ENCODE data around the gene BOLA3.
A peak's percentile ranks its signal among the peaks of the same experiment; 100 is the strongest.

The BOLA3 gene

DNA sequence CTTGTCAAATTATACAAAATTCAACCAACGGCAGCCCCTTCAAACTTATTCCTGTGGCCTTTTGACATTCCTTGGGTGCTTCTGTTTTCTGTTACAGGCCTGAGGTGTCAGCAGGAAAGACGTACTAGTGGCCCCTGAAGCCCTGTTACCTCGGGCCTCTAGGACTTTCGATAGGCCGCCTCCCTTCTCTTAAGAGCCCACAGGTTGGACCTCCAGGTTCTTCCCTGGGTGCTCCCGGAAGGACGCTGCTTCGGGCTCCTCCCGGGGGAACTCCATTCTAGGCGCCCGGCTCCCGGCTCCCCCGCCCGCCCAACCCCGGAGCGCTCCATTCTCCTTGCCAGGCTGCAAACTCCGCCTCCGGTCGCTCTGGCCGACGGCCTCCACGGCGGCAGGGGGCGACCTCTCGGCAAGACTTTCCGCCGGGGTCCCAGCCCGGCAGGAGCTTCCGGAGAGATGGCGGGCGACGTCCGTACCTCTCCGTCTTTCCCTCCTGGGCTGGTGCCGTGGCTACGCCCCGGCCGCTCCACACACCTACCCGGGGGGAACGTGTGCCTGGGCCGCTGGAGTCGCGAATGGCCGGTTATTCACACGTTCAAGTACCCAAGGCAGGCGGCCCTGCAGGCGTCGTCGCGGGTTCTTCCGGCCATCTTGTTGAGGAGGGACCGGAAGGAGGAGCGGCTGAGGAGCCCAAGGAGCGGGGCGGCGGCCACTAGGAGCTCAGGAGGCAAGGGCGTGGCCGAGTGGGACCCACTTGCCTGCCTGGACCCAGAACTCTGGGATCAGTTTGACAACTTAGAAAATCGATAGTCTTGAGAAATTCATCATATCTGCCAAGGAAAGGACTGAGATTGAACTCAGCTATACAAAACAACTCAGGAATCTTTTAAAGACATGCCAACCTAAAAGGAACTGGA, 27.5 kb downstream of the BOLA3 start:
- Histone ChIP-seq H3K27ac (peak overlapping the region; percentile 88), H3K4me2 (peak overlapping the region; percentile 92), H3K9ac (peak overlapping the region; percentile 94), H3K4me1 (ENCODE audit: low read depth, poor library complexity, severe bottlenecking) (peaks cover 14% of the 10 kb centered on the region), H2AFZ (ENCODE audit: low read depth) (peak overlapping the region; percentile 80), H3K27me3 (ENCODE audit: insufficient read depth, low read depth) (no peaks in the 10 kb centered on the region), H3K79me2 (ENCODE audit: insufficient read depth, low read depth) (no peaks in the 10 kb centered on the region), H3K4me3 (IDR thresholded peaks at IDR 0.05; ENCODE audit: insufficient read depth, low read depth, low read length) (peak overlapping the region; percentile 91), H3K36me3 (ENCODE audit: insufficient read depth) (no peaks in the 10 kb centered on the region), H4K20me1 (ENCODE audit: insufficient read depth) (no peaks in the 10 kb centered on the region)
- TF ChIP-seq, protein P1, sequence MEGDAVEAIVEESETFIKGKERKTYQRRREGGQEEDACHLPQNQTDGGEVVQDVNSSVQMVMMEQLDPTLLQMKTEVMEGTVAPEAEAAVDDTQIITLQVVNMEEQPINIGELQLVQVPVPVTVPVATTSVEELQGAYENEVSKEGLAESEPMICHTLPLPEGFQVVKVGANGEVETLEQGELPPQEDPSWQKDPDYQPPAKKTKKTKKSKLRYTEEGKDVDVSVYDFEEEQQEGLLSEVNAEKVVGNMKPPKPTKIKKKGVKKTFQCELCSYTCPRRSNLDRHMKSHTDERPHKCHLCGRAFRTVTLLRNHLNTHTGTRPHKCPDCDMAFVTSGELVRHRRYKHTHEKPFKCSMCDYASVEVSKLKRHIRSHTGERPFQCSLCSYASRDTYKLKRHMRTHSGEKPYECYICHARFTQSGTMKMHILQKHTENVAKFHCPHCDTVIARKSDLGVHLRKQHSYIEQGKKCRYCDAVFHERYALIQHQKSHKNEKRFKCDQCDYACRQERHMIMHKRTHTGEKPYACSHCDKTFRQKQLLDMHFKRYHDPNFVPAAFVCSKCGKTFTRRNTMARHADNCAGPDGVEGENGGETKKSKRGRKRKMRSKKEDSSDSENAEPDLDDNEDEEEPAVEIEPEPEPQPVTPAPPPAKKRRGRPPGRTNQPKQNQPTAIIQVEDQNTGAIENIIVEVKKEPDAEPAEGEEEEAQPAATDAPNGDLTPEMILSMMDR (conservative IDR thresholded peaks at IDR 0.05; ENCODE audit: low read depth, low read length), result peak; percentile 41; the same call in 1 of the 2 replicates

DNA sequence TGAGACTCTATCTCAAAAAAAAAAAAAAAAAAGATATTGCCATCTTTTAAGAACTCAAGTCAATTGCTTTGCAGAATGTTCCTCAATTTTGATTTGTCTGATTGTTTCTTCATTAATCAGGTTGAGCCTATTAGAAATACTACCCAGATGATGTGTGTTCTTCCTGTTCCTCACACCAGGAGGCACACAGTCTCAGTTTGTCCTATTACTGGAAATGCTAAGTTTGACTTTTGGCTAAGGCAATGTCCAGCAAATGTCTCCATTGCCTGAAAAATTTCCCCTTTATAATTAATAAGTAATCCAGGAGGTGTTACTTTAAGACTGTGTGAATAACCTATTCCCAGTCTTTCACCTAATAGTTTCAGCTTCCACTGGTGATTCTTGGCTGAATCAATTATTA, 28.4 kb downstream of the BOLA3 start:
- Histone ChIP-seq H2AFZ (ENCODE audit: low read depth) (peak overlapping the region; percentile 80), H3K79me2 (ENCODE audit: insufficient read depth, low read depth) (no peaks in the 10 kb centered on the region), H3K27me3 (ENCODE audit: insufficient read depth, low read depth) (no peaks in the 10 kb centered on the region), H3K36me3 (ENCODE audit: insufficient read depth) (no peaks in the 10 kb centered on the region), H4K20me1 (ENCODE audit: insufficient read depth) (no peaks in the 10 kb centered on the region), H3K4me1 (ENCODE audit: low read depth, poor library complexity, severe bottlenecking) (peaks cover 14% of the 10 kb centered on the region), H3K4me3 (IDR thresholded peaks at IDR 0.05; ENCODE audit: insufficient read depth, low read depth, low read length) (no peak overlapping the region), H3K9ac (no peak overlapping the region; the same call in 1 of the 2 replicates), H3K4me2 (peak overlapping the region; percentile 92), H3K27ac (no peak overlapping the region)
- TF ChIP-seq, protein P1 (conservative IDR thresholded peaks at IDR 0.05; ENCODE audit: low read depth, low read length), result no peak; the same call in 1 of the 2 replicates

DNA sequence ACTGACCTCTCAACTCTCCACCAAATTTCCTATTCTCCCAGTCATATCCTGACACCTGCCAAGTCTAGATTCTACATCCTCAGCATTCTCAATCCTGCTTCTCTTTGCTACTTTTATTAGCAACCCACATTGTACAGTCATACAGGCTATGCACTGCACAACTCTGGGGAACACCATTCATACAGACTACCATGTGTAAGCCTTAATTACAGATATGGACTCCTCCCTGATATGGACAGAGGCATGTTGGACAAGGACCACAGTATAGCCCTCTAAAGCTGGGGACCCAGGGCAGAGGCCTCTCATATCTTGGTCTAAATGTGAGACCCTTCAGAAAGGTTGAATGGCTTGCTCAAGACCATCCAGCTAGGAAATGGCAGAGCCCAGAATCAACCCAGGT, 36.3 kb downstream of the BOLA3 start:
- H3K4me1 ChIP-seq (ENCODE audit: low read depth, poor library complexity, severe bottlenecking), result no peaks in the 10 kb centered on the region
- TF ChIP-seq, protein P1 (conservative IDR thresholded peaks at IDR 0.05; ENCODE audit: low read depth, low read length), result no peak
- no peak overlapping the region for H2AFZ ChIP-seq (ENCODE audit: low read depth)
- H3K36me3 ChIP-seq (ENCODE audit: insufficient read depth), result no peaks in the 10 kb centered on the region
- H4K20me1 ChIP-seq (ENCODE audit: insufficient read depth), result no peaks in the 10 kb centered on the region
- H3K79me2 ChIP-seq (ENCODE audit: insufficient read depth, low read depth), result no peaks in the 10 kb centered on the region
- no peaks in the 10 kb centered on the region for H3K27me3 ChIP-seq (ENCODE audit: insufficient read depth, low read depth)
- H3K4me2 ChIP-seq, result no peak overlapping the region
- H3K9ac ChIP-seq, result no peak overlapping the region
- H3K27ac ChIP-seq, result no peak overlapping the region
- no peak overlapping the region for H3K4me3 ChIP-seq (IDR thresholded peaks at IDR 0.05; ENCODE audit: insufficient read depth, low read depth, low read length)

DNA sequence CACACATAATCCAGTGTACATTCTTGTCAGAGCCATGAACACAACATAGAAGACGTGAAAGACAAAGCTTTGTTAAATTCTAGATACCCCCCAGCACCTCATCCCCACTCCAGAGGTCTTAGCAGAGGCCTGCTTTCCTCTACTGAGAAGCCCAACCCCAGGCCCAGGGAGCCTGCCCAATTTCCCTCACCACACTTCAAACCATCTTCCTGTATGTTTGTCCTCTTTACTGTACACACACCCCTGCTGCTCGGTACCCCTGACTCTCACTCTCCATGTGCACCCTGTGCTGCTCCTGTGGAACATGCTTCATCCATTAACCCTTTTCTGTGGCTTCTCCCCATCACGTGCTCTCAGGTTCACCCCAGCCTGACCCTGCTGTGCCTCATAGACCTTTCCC, 37.2 kb downstream of the BOLA3 start:
- Histone ChIP-seq H3K4me1 (ENCODE audit: low read depth, poor library complexity, severe bottlenecking) (no peaks in the 10 kb centered on the region), H3K27me3 (ENCODE audit: insufficient read depth, low read depth) (no peaks in the 10 kb centered on the region)

More for the DNA sequence above, 37.2 kb downstream of the BOLA3 start:
- Histone ChIP-seq H2AFZ (ENCODE audit: low read depth) (no peak overlapping the region), H3K79me2 (ENCODE audit: insufficient read depth, low read depth) (no peaks in the 10 kb centered on the region), H3K9ac (no peak overlapping the region), H3K27ac (no peak overlapping the region), H4K20me1 (ENCODE audit: insufficient read depth) (no peaks in the 10 kb centered on the region), H3K4me3 (IDR thresholded peaks at IDR 0.05; ENCODE audit: insufficient read depth, low read depth, low read length) (no peak overlapping the region), H3K4me2 (no peak overlapping the region), H3K36me3 (ENCODE audit: insufficient read depth) (no peaks in the 10 kb centered on the region)
- TF ChIP-seq, protein P1 (conservative IDR thresholded peaks at IDR 0.05; ENCODE audit: low read depth, low read length), result no peak

All from KMS-11 (cell line).